Measurements from ENCODE around the gene BEND2.
"Not testable (repeated sequence)": the region's sequence is repeated elsewhere in the genome, so short reads cannot be mapped to it uniquely, and the experiment has no call there.

Gene BEND2

DNA sequence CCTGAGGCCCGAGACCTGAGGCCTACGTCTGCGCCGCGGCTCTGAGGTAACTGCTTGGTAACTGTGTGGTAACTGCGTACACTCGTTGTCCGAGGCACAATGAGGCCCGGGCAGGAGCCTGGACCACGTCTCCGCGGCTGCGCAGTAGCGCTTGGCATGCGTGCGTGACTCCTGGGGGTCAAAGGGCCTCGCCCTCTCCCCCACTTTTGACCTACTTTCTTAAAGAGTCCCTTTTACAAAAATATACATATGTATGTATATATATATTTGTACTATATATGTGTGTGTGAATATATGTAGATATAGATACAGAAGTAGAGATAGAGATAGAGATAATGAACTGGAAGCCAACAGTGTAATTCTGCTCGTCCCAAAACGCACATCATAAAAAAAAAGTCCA is at the start of gene BEND2:
BEND2 (minus strand) TSS at position 101 of the 400 bp plus-strand sequence. CDS start 136 bp downstream, outside the sequence.
- no peak for DNase-seq (ENCODE audit: low read depth)

- no peak for DNase-seq (ENCODE audit: low read depth)
Observed at GRCh38 chrX:18255059-18255458, 34.4 kb upstream of the BEND2 start.

GRCh38 chrX:18252644-18253359 is 32.1 kb upstream of the BEND2 start:
- no peak for DNase-seq (ENCODE audit: low read depth)

DNA sequence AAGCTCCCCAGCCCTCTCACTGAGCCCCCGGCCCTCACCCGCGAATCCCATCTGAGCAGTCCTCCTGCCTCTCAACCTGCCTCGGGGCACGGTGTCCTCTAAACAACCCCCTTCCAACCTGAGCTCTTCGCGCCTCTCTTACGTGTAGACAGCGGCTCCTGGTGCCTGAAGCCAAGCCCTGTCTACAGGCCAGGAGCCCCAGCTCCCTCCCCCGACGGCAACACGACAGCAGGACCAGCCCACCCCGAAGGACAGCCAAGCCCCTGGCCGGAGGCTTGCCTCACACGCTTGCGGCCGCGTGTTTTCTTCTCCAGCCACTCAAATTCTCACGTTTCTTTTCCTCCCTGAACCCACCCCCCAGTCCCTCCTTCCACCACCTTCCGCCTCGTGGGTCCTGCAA is 9.0 kb upstream of the BEND2 start:
- not testable (repeated sequence) for DNase-seq (ENCODE audit: low read depth)

DNA sequence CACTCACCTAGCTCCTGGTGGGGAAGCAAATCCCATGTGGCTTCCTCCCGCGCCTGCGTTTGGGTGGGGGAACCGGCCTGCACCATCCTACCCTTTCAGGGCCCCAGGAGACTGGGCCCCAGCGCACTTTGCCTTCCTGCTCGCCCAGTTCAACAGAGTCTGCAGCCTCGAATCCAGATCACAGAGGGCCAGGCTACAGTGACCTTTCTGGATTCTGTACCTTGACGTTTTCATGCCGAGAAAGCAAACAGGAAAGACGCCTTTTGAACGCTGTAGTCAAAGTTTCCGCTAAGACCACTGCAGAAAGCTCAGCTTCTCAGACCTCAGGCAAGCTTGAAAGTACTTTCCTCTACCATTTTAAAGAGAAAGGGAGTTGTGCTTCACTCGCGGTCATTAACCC is 7.4 kb upstream of the BEND2 start:
- DNase-seq (ENCODE audit: low read depth), result no peak

GRCh38 chrX:18227458-18227857 is 6.8 kb upstream of the BEND2 start:
- DNase-seq (ENCODE audit: low read depth), result no peak

DNA sequence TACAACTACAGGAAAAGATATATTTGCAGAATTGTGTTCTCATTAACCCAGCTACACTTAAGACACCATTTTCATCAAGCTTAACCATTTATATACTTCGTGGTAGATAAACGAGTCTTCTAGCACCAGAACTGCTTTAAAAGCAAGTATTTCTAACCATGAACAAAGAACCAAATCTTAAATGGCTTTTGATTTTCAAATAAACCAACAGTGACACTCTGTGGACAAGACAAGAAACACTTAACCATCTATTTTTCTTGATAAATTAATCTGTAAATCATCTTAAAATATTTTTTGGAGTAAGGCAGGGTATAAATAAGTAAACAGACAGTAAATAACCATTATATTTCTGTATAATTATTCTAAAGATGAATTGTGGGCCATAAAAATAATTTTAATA is 10.2 kb downstream of the BEND2 start:
- DNase-seq (ENCODE audit: low read depth), result peak; percentile 0

- DNase-seq (ENCODE audit: low read depth), result no peak
Observed at GRCh38 chrX:18206657-18207056, 14.0 kb downstream of the BEND2 start.

GRCh38 chrX:18203631-18204030 is 17.1 kb downstream of the BEND2 start:
- DNase-seq (ENCODE audit: low read depth), result no peak

- DNase-seq (ENCODE audit: low read depth), result no peak
Observed at GRCh38 chrX:18194688-18195087, 26.0 kb downstream of the BEND2 start.

DNA sequence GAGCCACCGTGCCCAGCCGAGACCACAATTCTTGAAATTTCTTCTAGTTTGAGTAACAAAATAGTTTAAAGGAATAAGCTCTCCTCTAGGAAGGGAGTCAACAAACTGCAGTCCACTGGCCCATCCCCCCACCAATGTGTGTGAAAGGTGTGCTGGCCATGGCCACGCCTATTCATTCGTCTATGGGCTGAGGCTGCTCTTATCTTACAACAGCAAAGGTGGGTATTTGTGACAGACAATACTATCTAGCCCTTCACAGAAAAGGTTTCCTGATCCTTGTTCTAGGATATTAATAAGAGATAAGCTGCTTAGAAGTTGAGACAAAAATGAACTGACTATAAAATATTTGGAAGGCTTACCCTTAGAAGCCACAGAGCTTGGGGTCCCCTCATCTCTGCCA is 41.2 kb downstream of the BEND2 start:
- DNase-seq (ENCODE audit: low read depth), result no peak

GRCh38 chrX:18174971-18175370 is 45.7 kb downstream of the BEND2 start:
- DNase-seq (ENCODE audit: low read depth), result no peak

- DNase-seq (ENCODE audit: low read depth), result no peak
Observed at GRCh38 chrX:18174209-18174608, 46.5 kb downstream of the BEND2 start.

GRCh38 chrX:18173494-18174180 is 47.0 kb downstream of the BEND2 start:
- DNase-seq (ENCODE audit: low read depth), result no peak

DNA sequence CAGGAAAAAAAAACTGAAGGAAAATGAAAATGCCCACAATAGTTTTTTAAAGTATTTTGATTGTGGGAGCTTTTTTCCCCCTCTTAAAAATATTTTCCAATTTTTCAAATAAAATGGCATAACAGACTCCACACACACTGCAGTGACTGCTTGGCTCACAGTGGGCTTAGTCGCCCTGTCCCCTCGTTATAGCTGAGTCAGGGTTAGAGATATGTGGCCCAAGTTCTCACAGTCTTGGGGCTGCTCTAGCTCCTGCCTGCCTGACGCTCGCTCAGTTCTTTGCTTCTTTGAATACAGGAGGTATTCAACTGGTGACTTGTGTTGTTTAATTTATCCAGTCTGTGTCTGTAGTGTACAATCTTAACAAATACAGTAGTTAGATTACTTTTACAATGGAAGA is 47.7 kb downstream of the BEND2 start:
- no peak for DNase-seq (ENCODE audit: low read depth)

- DNase-seq (ENCODE audit: low read depth), result no peak
Observed at GRCh38 chrX:18170910-18171309, 49.8 kb downstream of the BEND2 start.

GRCh38 chrX:18166068-18166467 is 54.6 kb downstream of the BEND2 start:
- DNase-seq (ENCODE audit: low read depth), result no peak

- no peak for DNase-seq (ENCODE audit: low read depth)
Observed at GRCh38 chrX:18160369-18160768, 60.3 kb downstream of the BEND2 start.

GRCh38 chrX:18158963-18159362 is 61.7 kb downstream of the BEND2 start:
- no peak for DNase-seq (ENCODE audit: low read depth)

GRCh38 chrX:18151649-18152048 is 69.0 kb downstream of the BEND2 start:
- no peak for DNase-seq (ENCODE audit: low read depth)

- no peak for DNase-seq (ENCODE audit: low read depth)
Observed at GRCh38 chrX:18151157-18151556, 69.5 kb downstream of the BEND2 start.

GRCh38 chrX:18149454-18149853 is 71.2 kb downstream of the BEND2 start:
- no peak for DNase-seq (ENCODE audit: low read depth)

- DNase-seq (ENCODE audit: low read depth), result peak; percentile 1
Observed at GRCh38 chrX:18146954-18147353, 73.7 kb downstream of the BEND2 start.

DNA sequence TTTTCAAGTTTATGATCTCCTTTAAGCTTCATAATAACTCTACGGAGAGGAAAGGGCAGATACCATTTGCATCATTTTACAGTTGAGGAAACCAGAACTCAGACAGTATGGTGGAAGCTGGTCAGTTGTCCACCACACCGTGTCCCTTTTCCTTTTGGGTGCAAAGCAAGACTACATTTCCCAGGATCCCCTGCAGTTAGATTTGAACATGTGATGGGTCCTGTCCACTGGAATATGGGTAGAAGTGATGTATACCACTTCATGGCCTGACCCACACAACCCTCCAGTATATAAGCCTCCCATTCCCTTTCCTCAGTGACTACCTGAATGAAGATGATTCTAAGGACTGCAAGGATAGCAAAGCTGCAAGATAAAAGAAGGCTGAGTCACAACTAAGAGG is 74.7 kb downstream of the BEND2 start:
- DNase-seq (ENCODE audit: low read depth), result no peak

Data from amniotic epithelial cell (primary cell).